H9 (cell line): ENCODE results near the gene TTC33. TPM values are rescaled to one million over a fixed set of nuclear protein-coding genes. Genes with fewer than 3 reads are reported as not detected.

Experiments
- DNase-seq: peaks from one replicate; pipeline ENCODE4 v3.0.0-alpha.2; 2017
- H2AFZ ChIP-seq: one replicate; pipeline ENCODE4 v1.6.1; 2013; ENCODE audit warnings: mild to moderate bottlenecking, low read length, control low read depth, moderate library complexity
- H2AK5ac ChIP-seq: 2 replicates; pipeline ENCODE4 v1.6.1; 2013; ENCODE audit warnings: low read length, control low read depth, mixed read lengths; ENCODE audit not compliant: insufficient read length
- H2BK120ac ChIP-seq: one replicate; pipeline ENCODE4 v1.6.1; 2013; ENCODE audit warnings: low read depth, mild to moderate bottlenecking, low read length, control low read depth, inconsistent platforms; ENCODE audit not compliant: poor library complexity, severe bottlenecking
- H2BK12ac ChIP-seq: 2 replicates; pipeline ENCODE4 v1.6.1; 2013; ENCODE audit warnings: low read length, control low read depth, mixed read lengths, low read depth; ENCODE audit not compliant: insufficient read length
- H2BK15ac ChIP-seq: 2 replicates; pipeline ENCODE4 v1.6.1; 2013; ENCODE audit warnings: low read depth, low read length, control low read depth
- H2BK20ac ChIP-seq: one replicate; pipeline ENCODE4 v1.6.1; 2013; ENCODE audit warnings: low read depth, mild to moderate bottlenecking, low read length, control low read depth, inconsistent platforms; ENCODE audit not compliant: poor library complexity, severe bottlenecking
- H2BK5ac ChIP-seq: 2 replicates; pipeline ENCODE4 v1.6.1; 2013; ENCODE audit warnings: low read length, control low read depth, mixed read lengths; ENCODE audit not compliant: insufficient read length
- H3K14ac ChIP-seq: 2 replicates; pipeline ENCODE4 v1.6.1; 2013; ENCODE audit warnings: low read length, control low read depth; ENCODE audit not compliant: insufficient read depth
- H3K18ac ChIP-seq: 2 replicates; pipeline ENCODE4 v1.6.1; 2013; ENCODE audit warnings: low read depth, mild to moderate bottlenecking, mixed read lengths, low read length, control low read depth; ENCODE audit not compliant: insufficient read length
- H3K23ac ChIP-seq: 2 replicates; pipeline ENCODE4 v1.6.1; 2013; ENCODE audit warnings: low read length, control low read depth, mixed read lengths, low read depth; ENCODE audit not compliant: insufficient read length
- H3K23me2 ChIP-seq: 2 replicates; pipeline ENCODE4 v1.6.1; 2013; ENCODE audit warnings: low read depth, mild to moderate bottlenecking, mixed read lengths, low read length, control low read depth; ENCODE audit not compliant: insufficient read length, poor library complexity, severe bottlenecking
- H3K27ac ChIP-seq: 2 replicates; pipeline ENCODE4 v1.5.1; 2013; ENCODE audit warnings: low read length, control low read depth, mixed read lengths, low read depth; ENCODE audit not compliant: insufficient read length
- H3K27me3 ChIP-seq: 2 replicates; pipeline ENCODE4 v1.6.1; 2013; ENCODE audit warnings: low read length, control low read depth, inconsistent platforms; ENCODE audit not compliant: insufficient read depth
- H3K4ac ChIP-seq: 2 replicates; pipeline ENCODE4 v1.6.1; 2013; ENCODE audit warnings: low read depth, mild to moderate bottlenecking, control low read depth, inconsistent platforms, low read length, moderate library complexity
- H3K4me1 ChIP-seq: 2 replicates; pipeline ENCODE4 v1.6.1; 2013; ENCODE audit warnings: low read length, control low read depth, inconsistent platforms; ENCODE audit not compliant: insufficient read depth
- H3K4me2 ChIP-seq: 2 replicates; pipeline ENCODE4 v1.6.1; 2013; ENCODE audit warnings: low read length, control low read depth, mixed read lengths; ENCODE audit not compliant: insufficient read length, insufficient read depth
- H3K56ac ChIP-seq: 2 replicates; pipeline ENCODE4 v1.6.1; 2013; ENCODE audit warnings: low read depth, mild to moderate bottlenecking, mixed read lengths, low read length, control low read depth; ENCODE audit not compliant: insufficient read length
- H3K79me1 ChIP-seq: 2 replicates; pipeline ENCODE4 v1.6.1; 2013; ENCODE audit warnings: low read depth, mild to moderate bottlenecking, moderate library complexity, low read length, control low read depth, inconsistent platforms; ENCODE audit not compliant: insufficient read depth, poor library complexity, severe bottlenecking
- H3K79me2 ChIP-seq: 2 replicates; pipeline ENCODE4 v1.6.1; 2013; ENCODE audit warnings: low read length, control low read depth, inconsistent platforms; ENCODE audit not compliant: insufficient read depth
- H3K9ac ChIP-seq: 2 replicates; pipeline ENCODE4 v1.6.1; 2013; ENCODE audit warnings: low read length, control low read depth, mixed read lengths; ENCODE audit not compliant: insufficient read length; ENCODE audit errors: extremely low read depth
- H3K9me3 ChIP-seq: one replicate; pipeline ENCODE4 v1.6.1; 2013; ENCODE audit warnings: low read depth, low read length, inconsistent platforms; ENCODE audit not compliant: control insufficient read depth
- H3T11ph ChIP-seq: one replicate; pipeline ENCODE4 v1.6.1; 2013; ENCODE audit warnings: mild to moderate bottlenecking, low read length, control low read depth, inconsistent platforms
- H4K20me1 ChIP-seq: one replicate; pipeline ENCODE4 v1.6.1; 2013; ENCODE audit not compliant: control insufficient read depth, insufficient read length, insufficient read depth
- H4K5ac ChIP-seq: 2 replicates; pipeline ENCODE4 v1.6.1; 2013; ENCODE audit warnings: low read depth, mild to moderate bottlenecking, mixed read lengths, low read length, control low read depth; ENCODE audit not compliant: insufficient read length
- H4K8ac ChIP-seq: replicated peaks from 2 replicates; pipeline ENCODE4 v1.6.1; 2013; ENCODE audit warnings: low read length, control low read depth, mixed read lengths, low read depth; ENCODE audit not compliant: insufficient read length
- H4K91ac ChIP-seq: 2 replicates; pipeline ENCODE4 v1.6.1; 2013; ENCODE audit warnings: low read depth, mild to moderate bottlenecking, moderate library complexity, mixed read lengths, low read length, control low read depth; ENCODE audit not compliant: insufficient read length
- H3K27ac Mint-ChIP-seq, 3 experiments: 2 replicates in 2 of 3; 3 replicates in 1 of 3; pipeline ENCODE4 v1.8.0; 2020 to 2021; ENCODE audit warnings: mixed read lengths in 3 of 3, mild to moderate bottlenecking in 1 of 3, moderate library complexity in 1 of 3
- H3K27me3 Mint-ChIP-seq: 2 replicates; pipeline ENCODE4 v1.8.0; 2021; ENCODE audit warnings: low read depth, mild to moderate bottlenecking, moderate library complexity, mixed read lengths
- H3K36me3 Mint-ChIP-seq, 3 experiments: 2 replicates in 2 of 3; 3 replicates in 1 of 3; pipeline ENCODE4 v1.8.0; 2020 to 2021; ENCODE audit warnings: low read depth in 3 of 3, mixed read lengths in 3 of 3; ENCODE audit not compliant: insufficient read depth in 1 of 3
- H3K4me1 Mint-ChIP-seq, 2 experiments: 2 replicates each; pipeline ENCODE4 v1.8.0; 2020; ENCODE audit warnings: mixed read lengths in 2 of 2
- H3K4me3 Mint-ChIP-seq, 2 experiments: 2 replicates in 1 of 2; 3 replicates in 1 of 2; pipeline ENCODE4 v1.8.0; 2020 to 2021; ENCODE audit warnings: mild to moderate bottlenecking in 2 of 2, mixed read lengths in 2 of 2, moderate library complexity in 1 of 2
- H3K9me3 Mint-ChIP-seq, 2 experiments: 2 replicates in 1 of 2; 3 replicates in 1 of 2; pipeline ENCODE4 v1.8.0; 2020; ENCODE audit warnings: mild to moderate bottlenecking in 2 of 2, mixed read lengths in 2 of 2, moderate library complexity in 1 of 2
- WGBS: extraction: QIAGEN DNeasy Blood & Tissue Kit; methylation state at CpG from one replicate; pipeline ENCODE4 v1.1.7; 2013; ENCODE audit warnings: missing lambda C conversion rate, low lambda C conversion rate, mixed read lengths; ENCODE audit not compliant: insufficient read length; ENCODE audit errors: extremely low coverage; 5-methylcytosine and 5-hydroxymethylcytosine counted together
- total RNA-seq: library from RNA; stranded (reverse); gene quantifications from 2 replicates; pipeline ENCODE4 v1.2.1, GENCODE V29; 2021
- TF ChIP-seq, protein P1 (sequence below): fragments of 200-600 bp; sonication (generic); conservative IDR thresholded peaks from 3 replicates; pipeline ENCODE4 v1.8.0; 2021; ENCODE audit warnings: antibody characterized with exemption, mild to moderate bottlenecking

The TTC33 gene
- total RNA-seq, 1 experiment from 2014 or later = 7.3 TPM

DNA sequence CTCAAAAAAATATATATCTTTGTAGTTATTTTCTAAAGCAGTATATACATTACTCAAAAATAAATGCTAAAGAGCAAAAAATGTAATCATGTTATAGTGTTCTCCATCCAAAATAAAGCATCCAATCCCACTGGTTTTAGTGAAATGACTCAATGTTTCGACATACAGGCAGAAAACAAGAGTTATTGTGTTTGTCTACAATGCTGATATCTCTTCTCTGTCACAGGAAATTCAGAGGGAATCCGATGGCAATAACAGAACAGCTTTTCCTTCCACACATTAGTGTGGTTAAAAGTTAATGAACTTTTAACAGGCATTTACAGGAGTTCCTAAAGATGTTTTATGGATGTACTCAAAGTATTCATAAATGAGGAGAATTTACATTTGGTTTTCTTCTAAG, 12.0 kb downstream of the TTC33 start:
- Histone ChIP-seq H2BK5ac (no peak overlapping the region), H4K8ac (no peak overlapping the region), H2BK120ac (no peak overlapping the region), H3K4me1 (no peaks in the 10 kb centered on the region), H3K56ac (no peak overlapping the region), H4K5ac (no peak overlapping the region), H3K14ac (no peak overlapping the region), H3T11ph (no peak overlapping the region), H3K18ac (no peak overlapping the region), H4K20me1 (no peaks in the 10 kb centered on the region), H2BK20ac (no peak overlapping the region), H3K23me2 (no peaks in the 10 kb centered on the region), H3K4me2 (no peak overlapping the region), H3K79me1 (no peaks in the 10 kb centered on the region), H3K27ac (no peak overlapping the region), H2AFZ (no peak overlapping the region), H3K27me3 (no peaks in the 10 kb centered on the region), H2BK12ac (no peak overlapping the region), H4K91ac (no peak overlapping the region), H3K23ac (no peak overlapping the region), H2BK15ac (no peak overlapping the region), H3K9ac (no peak overlapping the region), H3K9me3 (no peaks in the 10 kb centered on the region), H3K4ac (no peak overlapping the region), H3K79me2 (no peaks in the 10 kb centered on the region), H2AK5ac (no peak overlapping the region)
- no peak for DNase-seq
- TF ChIP-seq, protein P1, sequence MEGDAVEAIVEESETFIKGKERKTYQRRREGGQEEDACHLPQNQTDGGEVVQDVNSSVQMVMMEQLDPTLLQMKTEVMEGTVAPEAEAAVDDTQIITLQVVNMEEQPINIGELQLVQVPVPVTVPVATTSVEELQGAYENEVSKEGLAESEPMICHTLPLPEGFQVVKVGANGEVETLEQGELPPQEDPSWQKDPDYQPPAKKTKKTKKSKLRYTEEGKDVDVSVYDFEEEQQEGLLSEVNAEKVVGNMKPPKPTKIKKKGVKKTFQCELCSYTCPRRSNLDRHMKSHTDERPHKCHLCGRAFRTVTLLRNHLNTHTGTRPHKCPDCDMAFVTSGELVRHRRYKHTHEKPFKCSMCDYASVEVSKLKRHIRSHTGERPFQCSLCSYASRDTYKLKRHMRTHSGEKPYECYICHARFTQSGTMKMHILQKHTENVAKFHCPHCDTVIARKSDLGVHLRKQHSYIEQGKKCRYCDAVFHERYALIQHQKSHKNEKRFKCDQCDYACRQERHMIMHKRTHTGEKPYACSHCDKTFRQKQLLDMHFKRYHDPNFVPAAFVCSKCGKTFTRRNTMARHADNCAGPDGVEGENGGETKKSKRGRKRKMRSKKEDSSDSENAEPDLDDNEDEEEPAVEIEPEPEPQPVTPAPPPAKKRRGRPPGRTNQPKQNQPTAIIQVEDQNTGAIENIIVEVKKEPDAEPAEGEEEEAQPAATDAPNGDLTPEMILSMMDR = no peak
- Mint-ChIP-seq H3K4me1 (no peaks in the 10 kb centered on the region), H3K4me3 (no peak overlapping the region), H3K27me3 (no peaks in the 10 kb centered on the region), H3K9me3 (no peaks in the 10 kb centered on the region), H3K36me3 (peaks cover 6 to 17% (median 9%) of the 10 kb centered on the region in 3 experiments; a peak in 6 of 7 replicates), H3K27ac (no peak overlapping the region)
- WGBS = no CpG with 5 or more reads among the region's 2 CpGs
